Suppressor macrophage (primary cell): Measurements from ENCODE around the gene MAGI1.

Experiments used
- DNase-seq, 4 experiments: peaks; one replicate each; pipeline ENCODE4 v3.0.0-alpha.2; 2020 to 2022

The MAGI1 gene

DNA sequence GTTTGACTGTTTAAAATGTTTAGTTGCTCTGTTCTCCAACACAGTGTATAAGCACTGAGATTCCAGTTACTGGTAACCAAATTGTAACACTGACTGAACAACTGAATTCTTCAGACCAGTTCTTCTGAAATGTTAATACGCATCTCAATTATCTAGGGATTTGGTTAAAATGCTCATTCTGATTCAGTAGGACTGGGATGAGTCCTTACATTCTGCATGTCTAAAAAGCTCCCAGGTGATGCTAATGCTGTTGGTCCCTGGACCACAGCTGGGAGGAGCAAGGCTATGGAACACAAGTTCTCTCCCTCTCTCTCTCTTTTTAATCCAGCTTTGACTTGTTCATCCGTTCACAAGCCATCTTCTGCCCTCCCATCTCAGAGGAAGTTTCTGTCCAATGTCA lies 380.3 kb downstream of the MAGI1 start:
- DNase-seq = no peak

GRCh38 chr3:65655061-65655460 lies 383.7 kb downstream of the MAGI1 start:
- DNase-seq = no peak

DNA sequence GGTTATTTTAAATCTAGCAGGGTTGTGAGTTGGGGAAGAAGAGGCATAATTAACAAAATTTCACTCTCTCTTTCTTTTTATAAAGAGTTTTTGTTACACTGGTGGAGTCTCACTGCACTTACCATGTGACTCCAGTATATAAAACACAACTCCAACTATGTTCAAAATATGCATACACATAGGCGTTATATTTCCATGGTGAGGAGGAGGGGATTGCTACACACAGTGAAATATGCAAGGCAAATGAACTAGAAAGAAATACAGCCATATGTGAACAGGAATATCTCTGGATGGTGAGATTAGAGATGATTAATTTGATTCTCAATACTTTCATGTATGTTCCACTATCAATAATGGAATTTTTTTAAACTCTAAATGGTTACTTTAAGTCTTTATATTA lies 385.0 kb downstream of the MAGI1 start:
- no peak for DNase-seq

GRCh38 chr3:65650247-65650646 lies 388.5 kb downstream of the MAGI1 start:
- DNase-seq = no peak

GRCh38 chr3:65647369-65647768 lies 391.3 kb downstream of the MAGI1 start:
- no peak for DNase-seq

DNA sequence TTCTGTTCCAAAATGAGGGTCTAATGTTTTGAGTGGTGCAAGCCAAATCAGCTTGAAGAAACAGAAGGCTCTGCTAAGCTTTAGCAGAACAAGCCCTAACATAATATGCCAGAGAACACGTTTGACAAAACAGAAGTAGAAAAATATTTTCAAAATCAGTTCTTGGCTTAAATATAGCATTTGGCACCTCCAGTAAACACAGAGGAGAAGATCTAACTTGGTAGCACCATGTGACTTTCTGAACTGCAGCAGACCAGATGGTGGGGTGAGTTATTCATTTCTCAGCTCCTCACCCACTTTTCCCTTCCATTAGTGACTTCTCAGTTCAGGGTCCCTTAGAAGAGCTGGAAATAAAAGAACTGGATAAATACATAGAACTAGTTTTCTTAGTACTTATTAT lies 395.8 kb downstream of the MAGI1 start:
- no peak for DNase-seq

- no peak for DNase-seq
Observed at GRCh38 chr3:65641777-65642176, 396.9 kb downstream of the MAGI1 start.

DNA sequence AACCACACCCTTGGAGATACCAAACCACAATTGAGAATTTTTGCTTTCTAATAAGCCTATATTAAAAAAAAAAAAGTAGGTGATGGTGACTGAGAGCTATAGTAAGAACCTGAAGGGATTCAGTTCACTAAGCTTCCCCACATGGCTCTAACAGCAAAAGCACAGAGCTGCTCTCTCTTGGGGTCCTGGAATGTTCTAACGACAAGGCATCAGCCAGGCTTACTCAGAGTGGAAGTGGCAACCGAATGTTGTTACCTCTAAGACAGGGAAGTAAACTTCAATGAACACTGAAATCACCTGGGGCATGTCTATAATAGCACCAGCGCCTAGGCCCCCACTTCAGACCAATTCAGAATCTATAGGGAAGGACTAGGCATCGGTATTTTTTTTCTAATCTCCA lies 397.7 kb downstream of the MAGI1 start:
- DNase-seq = no peak

DNA sequence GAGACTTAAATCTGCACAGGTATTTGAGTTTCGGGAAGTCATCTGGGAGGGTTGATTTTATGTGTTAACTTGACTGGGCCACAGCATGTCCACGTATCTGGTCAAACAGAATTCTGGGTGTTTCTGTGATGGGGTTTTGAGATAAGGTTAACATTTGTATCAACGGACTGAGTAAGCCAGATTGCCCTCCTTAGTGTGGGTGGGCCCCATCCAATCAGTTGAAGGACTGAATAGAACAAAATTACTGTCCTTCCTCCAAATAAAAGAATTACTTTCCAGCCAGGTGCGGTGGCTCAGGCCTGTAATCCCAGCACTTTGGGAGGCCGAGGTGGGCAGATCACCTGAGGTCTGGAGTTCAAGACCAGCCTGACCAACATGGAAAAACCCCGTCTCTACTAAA lies 399.3 kb downstream of the MAGI1 start:
- DNase-seq = no peak

DNA sequence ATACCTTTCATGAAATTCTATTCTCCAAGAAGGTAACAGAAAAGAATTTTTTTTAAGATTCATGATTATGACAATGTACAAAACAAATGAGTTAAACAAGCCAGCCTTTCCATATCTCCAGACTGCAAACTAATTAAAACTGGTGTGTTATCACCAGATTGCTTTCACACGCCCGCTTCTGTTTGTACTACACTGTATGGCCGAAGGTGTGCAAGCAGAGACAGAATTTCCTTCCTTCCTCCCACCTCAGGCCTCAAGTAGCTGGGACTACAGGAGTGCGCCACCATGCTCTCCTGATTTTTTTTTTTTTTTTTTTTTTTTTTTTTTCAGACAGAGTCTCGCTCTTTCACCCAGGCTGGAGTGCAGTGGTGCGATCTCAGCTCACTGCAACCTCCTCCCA lies 400.4 kb downstream of the MAGI1 start:
- DNase-seq = no peak

DNA sequence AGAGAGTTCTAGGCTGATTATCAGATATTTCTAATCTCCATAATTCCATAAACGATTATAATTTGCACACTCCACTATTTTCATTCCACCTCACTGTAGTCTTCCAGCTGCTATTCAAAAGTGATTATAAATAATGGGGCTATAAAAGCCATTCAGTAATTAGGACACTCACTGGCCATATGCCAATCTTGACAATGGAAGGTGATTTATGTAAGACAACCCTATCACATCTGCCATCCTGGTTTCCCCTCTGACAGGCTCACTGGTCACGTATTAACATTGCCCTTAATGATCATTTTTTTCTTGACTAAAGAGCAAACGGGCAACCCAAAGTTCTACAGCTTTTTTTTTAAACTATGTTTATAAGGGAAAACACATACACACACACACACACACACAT lies 402.4 kb downstream of the MAGI1 start:
- no peak for DNase-seq

GRCh38 chr3:65635657-65636056 lies 403.1 kb downstream of the MAGI1 start:
- no peak for DNase-seq

- no peak for DNase-seq
Observed at GRCh38 chr3:65633018-65633638, 405.6 kb downstream of the MAGI1 start.

- no peak for DNase-seq
Observed at GRCh38 chr3:65632414-65632813, 406.3 kb downstream of the MAGI1 start.

- no peak for DNase-seq
Observed at GRCh38 chr3:65628978-65629377, 409.7 kb downstream of the MAGI1 start.

DNA sequence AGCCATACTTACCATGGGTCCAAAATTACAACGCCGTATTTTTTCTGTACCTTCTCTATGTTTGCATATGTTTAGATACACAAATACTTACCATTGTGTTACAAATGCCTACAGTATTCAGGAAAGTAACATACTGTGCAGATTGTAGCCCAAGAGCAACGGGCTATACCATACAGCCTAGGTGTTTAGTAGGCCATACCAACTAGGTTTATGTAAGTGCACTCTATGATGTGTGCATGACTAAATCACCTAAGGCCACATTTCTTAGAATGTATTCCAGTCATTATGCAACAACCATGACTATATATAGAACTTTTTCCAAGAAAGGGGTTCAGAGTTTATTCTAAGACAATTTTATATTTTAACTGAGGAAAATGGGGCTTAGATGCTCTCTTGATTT lies 411.7 kb downstream of the MAGI1 start:
- no peak for DNase-seq

- DNase-seq = no peak
Observed at GRCh38 chr3:65625305-65625704, 413.4 kb downstream of the MAGI1 start.

GRCh38 chr3:65623362-65623761 lies 415.4 kb downstream of the MAGI1 start:
- no peak for DNase-seq

DNA sequence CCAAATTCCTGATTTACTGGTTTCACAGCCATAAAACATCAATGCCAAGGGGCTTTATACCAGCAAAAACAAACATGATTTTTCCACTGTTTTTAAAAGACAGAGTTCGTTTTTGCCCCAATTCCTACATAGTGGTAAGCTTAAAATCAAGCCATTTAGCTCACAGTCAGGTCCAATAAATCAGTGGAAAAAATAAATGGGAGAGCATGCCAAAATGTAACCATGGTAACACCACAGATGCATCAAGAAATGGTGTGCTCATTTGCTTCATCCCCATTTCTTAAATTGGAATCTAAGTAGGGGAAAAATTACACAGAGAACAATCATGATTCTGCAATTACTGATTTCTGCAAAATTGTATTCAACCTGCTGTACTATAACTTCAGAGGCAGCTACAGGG lies 418.8 kb downstream of the MAGI1 start:
- DNase-seq = no peak

DNA sequence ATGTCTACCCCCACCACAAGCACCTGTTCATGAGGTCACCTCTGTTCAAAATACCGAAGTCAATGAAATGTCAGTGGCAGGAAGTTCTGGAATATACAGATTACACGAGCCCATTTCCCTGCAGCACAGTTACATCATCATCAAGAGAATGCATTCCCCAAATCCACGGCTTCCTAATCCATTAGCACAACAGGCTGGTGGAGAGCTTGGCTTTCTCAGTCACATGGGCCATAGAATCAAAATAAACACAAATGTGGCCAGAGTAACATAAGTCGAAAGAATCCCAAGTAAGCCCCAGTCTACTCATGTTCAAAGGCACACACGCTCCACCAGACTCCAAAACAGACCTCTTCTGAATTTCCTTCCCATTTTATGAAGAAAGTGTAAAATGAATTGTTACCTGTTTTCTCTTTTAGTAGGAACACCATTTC lies 419.3 kb downstream of the MAGI1 start:
- no peak for DNase-seq

GRCh38 chr3:65618599-65618998 lies 420.1 kb downstream of the MAGI1 start:
- DNase-seq = no peak

GRCh38 chr3:65617787-65618186 lies 420.9 kb downstream of the MAGI1 start:
- DNase-seq = no peak

GRCh38 chr3:65617209-65617608 lies 421.5 kb downstream of the MAGI1 start:
- no peak for DNase-seq

DNA sequence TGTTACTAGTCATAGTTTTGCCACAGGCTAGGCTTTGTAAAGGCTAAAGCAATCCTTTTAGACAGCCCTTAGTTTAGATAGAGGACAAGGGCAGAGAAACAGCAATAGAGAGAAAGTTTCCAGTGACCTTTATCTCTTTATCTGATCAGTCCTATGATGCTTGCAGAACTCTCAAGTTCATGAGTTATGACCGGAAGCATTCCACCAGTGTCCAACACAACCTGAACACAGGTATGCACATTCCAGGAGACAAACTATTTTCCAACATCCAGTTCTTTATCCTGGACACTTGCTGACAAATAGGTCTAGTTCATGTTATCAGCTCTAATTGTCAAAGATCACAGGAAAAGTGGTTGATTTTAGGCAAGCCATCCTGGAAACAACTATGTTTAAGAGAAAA lies 422.2 kb downstream of the MAGI1 start:
- DNase-seq = no peak

- no peak for DNase-seq
Observed at GRCh38 chr3:65615329-65615728, 423.4 kb downstream of the MAGI1 start.
